ENCODE results near the gene MAP4K4. TPM values are rescaled to one million over a fixed set of nuclear protein-coding genes. Genes with fewer than 3 reads are reported as not detected.
A peak's percentile ranks its signal among the peaks of the same experiment; 100 is the strongest.

MAP4K4 gene
- total and polyA plus RNA-seq, 2 of the 13 experiments (the other 11 are each of a cell fraction or from before 2014, with no cell fraction given) = 105 to 264 TPM

DNA sequence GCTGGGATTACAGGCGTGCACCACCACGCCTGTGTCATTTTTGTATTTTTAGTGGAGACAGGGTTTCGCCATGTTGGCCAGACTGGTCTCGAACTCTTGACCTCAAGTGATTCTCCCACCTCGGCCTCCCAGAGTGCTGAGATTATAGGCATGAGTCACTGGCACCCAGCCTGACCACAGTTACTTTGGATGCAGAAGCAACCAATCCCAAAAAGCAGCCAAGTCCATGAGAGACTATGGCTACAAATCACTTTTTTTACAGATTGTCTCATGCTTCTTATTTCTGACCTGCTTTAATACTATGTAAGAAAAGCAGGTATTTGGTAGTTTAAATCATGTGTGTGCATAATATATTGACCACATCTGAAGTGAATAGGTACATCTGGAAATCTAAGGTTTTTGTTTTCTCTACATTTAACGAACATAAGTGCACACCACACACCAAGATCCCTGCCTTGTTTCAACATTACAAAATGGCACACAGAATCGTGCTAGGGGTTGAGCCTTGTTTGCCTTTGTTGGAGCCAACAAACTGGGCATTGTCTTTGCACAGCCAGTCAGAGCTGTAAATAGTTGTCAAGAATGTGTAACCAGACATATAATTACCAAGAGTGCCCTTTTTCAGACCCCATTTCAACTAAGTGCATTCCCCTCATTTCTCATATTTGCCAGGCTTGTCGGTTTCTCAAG lies 18.3 kb upstream of the MAP4K4 start:
- Histone ChIP-seq H3K36me3 (replicated peaks in 1 of 2; ENCODE audit: control insufficient read depth in 1 of 2, insufficient read depth in 2 of 2, low read length in 2 of 2) (no peaks in the 10 kb centered on the region), H3K4me1 (ENCODE audit: insufficient read depth, low read length) (peaks cover 33% of the 10 kb centered on the region), H4K20me1 (ENCODE audit: insufficient read depth, low read length) (no peaks in the 10 kb centered on the region), H3K4me2 (ENCODE audit: low read depth, low read length) (peak overlapping the region; percentile 27), H3K9ac (ENCODE audit: insufficient read depth, low read depth, low read length) (no peak overlapping the region), H2AFZ (ENCODE audit: low read length) (peak overlapping the region; percentile 52), H3K4me3 (replicated peaks in 1 of 3; ENCODE audit: insufficient read depth in 1 of 3, low read depth in 2 of 3, low read length in 3 of 3) (no peak overlapping the region; a peak in 1 of 6 replicates), H3K27me3 (ENCODE audit: control insufficient read depth in 1 of 2, insufficient read depth in 2 of 2, low read length in 2 of 2) (no peaks in the 10 kb centered on the region), H3K79me2 (ENCODE audit: insufficient read depth, low read length) (no peaks in the 10 kb centered on the region), H3K27ac (ENCODE audit: extremely low read length, insufficient read depth, low read length) (no peak overlapping the region), H3K9me3 (ENCODE audit: low read length) (no peaks in the 10 kb centered on the region)
- peak; percentile 62 for ATAC-seq
- in situ Hi-C loops (cut with HindIII; ENCODE audit: extremely low pct_ligation_motif_present, low pct_unique_long_range_greater_than_20kb) = no loop called here
- BruUV-seq (replicated peaks) = no TSS peak
- intact Hi-C loops (cut with micrococcal nuclease; ENCODE audit: unreplicated experiment) = no loop called here
- DNase-seq (ENCODE audit: low spot score) = peak; percentile 80
- POLR2A ChIA-PET = no interaction called here
- peak; percentile 74 for FAIRE-seq
- CTCF ChIA-PET (ENCODE audit: low intra/inter-chr PET ratio, low total read pairs) = no interaction called here
- WGBS (ENCODE audit: low lambda C conversion rate) = 55% methylated on average over 8 of the region's 8 CpGs
- TF ChIP-seq EHMT2 (IDR thresholded peaks at IDR 0.05; ENCODE audit: borderline replicate concordance, low read depth, low read length) = peak; percentile 72
- peak; percentile 12; the same call in 1 of the 2 replicates for TF ChIP-seq ISL2 (CRISPR knock-in tag; IDR thresholded peaks at IDR 0.05)
- peak; percentile 65 for TF ChIP-seq ZMYM4 (CRISPR knock-in tag; IDR thresholded peaks at IDR 0.05)
- no peak for TF ChIP-seq SOX6 (IDR thresholded peaks at IDR 0.05)
- TF ChIP-seq SOX6 (CRISPR knock-in tag; IDR thresholded peaks at IDR 0.05) = peak; percentile 37; the same call in 1 of the 2 replicates
- TF ChIP-seq, protein P1, sequence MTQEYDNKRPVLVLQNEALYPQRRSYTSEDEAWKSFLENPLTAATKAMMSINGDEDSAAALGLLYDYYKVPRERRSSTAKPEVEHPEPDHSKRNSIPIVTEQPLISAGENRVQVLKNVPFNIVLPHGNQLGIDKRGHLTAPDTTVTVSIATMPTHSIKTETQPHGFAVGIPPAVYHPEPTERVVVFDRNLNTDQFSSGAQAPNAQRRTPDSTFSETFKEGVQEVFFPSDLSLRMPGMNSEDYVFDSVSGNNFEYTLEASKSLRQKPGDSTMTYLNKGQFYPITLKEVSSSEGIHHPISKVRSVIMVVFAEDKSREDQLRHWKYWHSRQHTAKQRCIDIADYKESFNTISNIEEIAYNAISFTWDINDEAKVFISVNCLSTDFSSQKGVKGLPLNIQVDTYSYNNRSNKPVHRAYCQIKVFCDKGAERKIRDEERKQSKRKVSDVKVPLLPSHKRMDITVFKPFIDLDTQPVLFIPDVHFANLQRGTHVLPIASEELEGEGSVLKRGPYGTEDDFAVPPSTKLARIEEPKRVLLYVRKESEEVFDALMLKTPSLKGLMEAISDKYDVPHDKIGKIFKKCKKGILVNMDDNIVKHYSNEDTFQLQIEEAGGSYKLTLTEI (CRISPR knock-in tag; conservative IDR thresholded peaks at IDR 0.05) = no peak
- TF ChIP-seq, protein P2, sequence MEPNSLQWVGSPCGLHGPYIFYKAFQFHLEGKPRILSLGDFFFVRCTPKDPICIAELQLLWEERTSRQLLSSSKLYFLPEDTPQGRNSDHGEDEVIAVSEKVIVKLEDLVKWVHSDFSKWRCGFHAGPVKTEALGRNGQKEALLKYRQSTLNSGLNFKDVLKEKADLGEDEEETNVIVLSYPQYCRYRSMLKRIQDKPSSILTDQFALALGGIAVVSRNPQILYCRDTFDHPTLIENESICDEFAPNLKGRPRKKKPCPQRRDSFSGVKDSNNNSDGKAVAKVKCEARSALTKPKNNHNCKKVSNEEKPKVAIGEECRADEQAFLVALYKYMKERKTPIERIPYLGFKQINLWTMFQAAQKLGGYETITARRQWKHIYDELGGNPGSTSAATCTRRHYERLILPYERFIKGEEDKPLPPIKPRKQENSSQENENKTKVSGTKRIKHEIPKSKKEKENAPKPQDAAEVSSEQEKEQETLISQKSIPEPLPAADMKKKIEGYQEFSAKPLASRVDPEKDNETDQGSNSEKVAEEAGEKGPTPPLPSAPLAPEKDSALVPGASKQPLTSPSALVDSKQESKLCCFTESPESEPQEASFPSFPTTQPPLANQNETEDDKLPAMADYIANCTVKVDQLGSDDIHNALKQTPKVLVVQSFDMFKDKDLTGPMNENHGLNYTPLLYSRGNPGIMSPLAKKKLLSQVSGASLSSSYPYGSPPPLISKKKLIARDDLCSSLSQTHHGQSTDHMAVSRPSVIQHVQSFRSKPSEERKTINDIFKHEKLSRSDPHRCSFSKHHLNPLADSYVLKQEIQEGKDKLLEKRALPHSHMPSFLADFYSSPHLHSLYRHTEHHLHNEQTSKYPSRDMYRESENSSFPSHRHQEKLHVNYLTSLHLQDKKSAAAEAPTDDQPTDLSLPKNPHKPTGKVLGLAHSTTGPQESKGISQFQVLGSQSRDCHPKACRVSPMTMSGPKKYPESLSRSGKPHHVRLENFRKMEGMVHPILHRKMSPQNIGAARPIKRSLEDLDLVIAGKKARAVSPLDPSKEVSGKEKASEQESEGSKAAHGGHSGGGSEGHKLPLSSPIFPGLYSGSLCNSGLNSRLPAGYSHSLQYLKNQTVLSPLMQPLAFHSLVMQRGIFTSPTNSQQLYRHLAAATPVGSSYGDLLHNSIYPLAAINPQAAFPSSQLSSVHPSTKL (CRISPR knock-in tag; IDR thresholded peaks at IDR 0.05) = peak; percentile 39; the same call in 1 of the 2 replicates
- no peak for TF ChIP-seq ZNF879 (CRISPR knock-in tag; IDR thresholded peaks at IDR 0.05)
- peak; percentile 43 for TF ChIP-seq FOXA3 (CRISPR knock-in tag; IDR thresholded peaks at IDR 0.05)
- TF ChIP-seq, protein P3, sequence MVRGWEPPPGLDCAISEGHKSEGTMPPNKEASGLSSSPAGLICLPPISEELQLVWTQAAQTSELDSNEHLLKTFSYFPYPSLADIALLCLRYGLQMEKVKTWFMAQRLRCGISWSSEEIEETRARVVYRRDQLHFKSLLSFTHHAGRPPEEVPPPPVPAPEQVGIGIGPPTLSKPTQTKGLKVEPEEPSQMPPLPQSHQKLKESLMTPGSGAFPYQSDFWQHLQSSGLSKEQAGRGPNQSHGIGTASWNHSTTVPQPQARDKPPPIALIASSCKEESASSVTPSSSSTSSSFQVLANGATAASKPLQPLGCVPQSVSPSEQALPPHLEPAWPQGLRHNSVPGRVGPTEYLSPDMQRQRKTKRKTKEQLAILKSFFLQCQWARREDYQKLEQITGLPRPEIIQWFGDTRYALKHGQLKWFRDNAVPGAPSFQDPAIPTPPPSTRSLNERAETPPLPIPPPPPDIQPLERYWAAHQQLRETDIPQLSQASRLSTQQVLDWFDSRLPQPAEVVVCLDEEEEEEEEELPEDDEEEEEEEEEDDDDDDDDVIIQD (CRISPR knock-in tag; IDR thresholded peaks at IDR 0.05; ENCODE audit: low read depth) = peak; percentile 47; the same call in 1 of the 2 replicates
- 0 out of 2 replicates have a peak, but pooled peaks have one; percentile 5 for TF ChIP-seq ZMYM2 (CRISPR knock-in tag; IDR thresholded peaks at IDR 0.05)
- TF ChIP-seq FOXA1 (IDR thresholded peaks at IDR 0.05) = no peak
- TF ChIP-seq FOXA1 (CRISPR knock-in tag; IDR thresholded peaks at IDR 0.05) = peak; percentile 55
- TF ChIP-seq GATAD1 (CRISPR knock-in tag; IDR thresholded peaks at IDR 0.05) = no peak
- TF ChIP-seq CEBPG (CRISPR knock-in tag; IDR thresholded peaks at IDR 0.05) = 0 out of 2 replicates have a peak, but pooled peaks have one; percentile 3
- TF ChIP-seq SOX13 (IDR thresholded peaks at IDR 0.05) = no peak
- peak in 1 of 2 experiments; percentile 87; a peak in 2 of 4 replicates for TF ChIP-seq SOX13 (CRISPR knock-in tag; conservative IDR thresholded peaks at IDR 0.05 in 1 of 2, IDR thresholded peaks at IDR 0.05 in 1 of 2)
- 0 out of 2 replicates have a peak, but pooled peaks have one; percentile 46 for TF ChIP-seq REPIN1 (CRISPR knock-in tag; IDR thresholded peaks at IDR 0.05; ENCODE audit: borderline replicate concordance, low read depth)
- TF ChIP-seq BCL6 (CRISPR knock-in tag; IDR thresholded peaks at IDR 0.05) = 0 out of 2 replicates have a peak, but pooled peaks have one; percentile 13
- TF ChIP-seq ARNT (IDR thresholded peaks at IDR 0.05) = no peak
